OCI-LY3 (cell line): ENCODE results near the gene TIMM22.

Source experiments
- H2AFZ ChIP-seq: fragments of 200-600, 300-600 bp; shearing (Covaris generic); 2 replicates; pipeline ENCODE4 v1.6.0; 2014; ENCODE audit warnings: antibody characterized with exemption, low read depth, low read length
- H3K27ac ChIP-seq: fragments of 200-600, 300-600 bp; sonication (generic); 2 replicates; pipeline ENCODE4 v1.5.1; 2014; ENCODE audit warnings: mild to moderate bottlenecking, low read length, moderate library complexity, mixed read lengths
- H3K27me3 ChIP-seq: fragments of 200-600, 300-600 bp; sonication (generic); 2 replicates; pipeline ENCODE4 v1.6.1; 2014; ENCODE audit warnings: low read depth, low read length, mixed read lengths
- H3K36me3 ChIP-seq: fragments of 200-600, 300-600 bp; sonication (generic); replicated peaks from 2 replicates; pipeline ENCODE3; 2014; ENCODE audit warnings: low read depth, low read length, mixed read lengths
- H3K4me1 ChIP-seq: fragments of 300-600, 200-600 bp; sonication (generic); 2 replicates; pipeline ENCODE4 v1.6.1; 2014; ENCODE audit warnings: low read length, mixed read lengths
- H3K4me2 ChIP-seq: fragments of 200-600, 300-600 bp; sonication (generic); 2 replicates; pipeline ENCODE4 v1.6.1; 2014; ENCODE audit warnings: low read length, mixed read lengths
- H3K4me3 ChIP-seq: fragments of 300-600, 200-600 bp; sonication (generic); 2 replicates; pipeline ENCODE4 v1.5.1; 2014; ENCODE audit warnings: antibody characterized with exemption, mild to moderate bottlenecking, low read length, moderate library complexity
- H3K79me2 ChIP-seq: fragments of 300-600, 200-600 bp; shearing (Covaris generic); 2 replicates; pipeline ENCODE4 v1.6.1; 2014; ENCODE audit warnings: mild to moderate bottlenecking, low read length, mixed read lengths
- H3K9ac ChIP-seq: fragments of 300-600, 200-600 bp; shearing (Covaris generic); 2 replicates; pipeline ENCODE4 v1.6.0; 2014; ENCODE audit warnings: mild to moderate bottlenecking, low read length, moderate library complexity
- H3K9me3 ChIP-seq: fragments of 200-600, 300-600 bp; shearing (Covaris generic); 2 replicates; pipeline ENCODE4 v1.6.1; 2014; ENCODE audit warnings: low read length, mixed read lengths; ENCODE audit not compliant: insufficient read depth
- H4K20me1 ChIP-seq: fragments of 200-600, 300-600 bp; sonication (generic); 2 replicates; pipeline ENCODE4 v1.6.1; 2016; ENCODE audit warnings: low read length, mixed read lengths; ENCODE audit not compliant: insufficient read depth
- EZH2phosphoT487 ChIP-seq: fragments of 200-600 bp; shearing (Covaris generic); IDR thresholded peaks from 2 replicates; pipeline ENCODE4 v1.6.1; 2018; ENCODE audit warnings: antibody characterized with exemption, mixed run types, low read depth
- TF ChIP-seq, protein P1 (sequence below): fragments of 200-600, 300-600 bp; sonication (generic); IDR thresholded peaks from 2 replicates; pipeline ENCODE4 v1.5.1; 2014; ENCODE audit warnings: antibody characterized with exemption, low read length, low read depth

The TIMM22 gene

GRCh38 chr17:1000597-1001461 lies 3.9 kb downstream of the TIMM22 start:
- no peak overlapping the region for H3K9ac ChIP-seq
- no peak overlapping the region for H2AFZ ChIP-seq
- H3K4me3 ChIP-seq, result no peak overlapping the region
- no peaks in the 10 kb centered on the region for H3K9me3 ChIP-seq
- TF ChIP-seq, protein P1, sequence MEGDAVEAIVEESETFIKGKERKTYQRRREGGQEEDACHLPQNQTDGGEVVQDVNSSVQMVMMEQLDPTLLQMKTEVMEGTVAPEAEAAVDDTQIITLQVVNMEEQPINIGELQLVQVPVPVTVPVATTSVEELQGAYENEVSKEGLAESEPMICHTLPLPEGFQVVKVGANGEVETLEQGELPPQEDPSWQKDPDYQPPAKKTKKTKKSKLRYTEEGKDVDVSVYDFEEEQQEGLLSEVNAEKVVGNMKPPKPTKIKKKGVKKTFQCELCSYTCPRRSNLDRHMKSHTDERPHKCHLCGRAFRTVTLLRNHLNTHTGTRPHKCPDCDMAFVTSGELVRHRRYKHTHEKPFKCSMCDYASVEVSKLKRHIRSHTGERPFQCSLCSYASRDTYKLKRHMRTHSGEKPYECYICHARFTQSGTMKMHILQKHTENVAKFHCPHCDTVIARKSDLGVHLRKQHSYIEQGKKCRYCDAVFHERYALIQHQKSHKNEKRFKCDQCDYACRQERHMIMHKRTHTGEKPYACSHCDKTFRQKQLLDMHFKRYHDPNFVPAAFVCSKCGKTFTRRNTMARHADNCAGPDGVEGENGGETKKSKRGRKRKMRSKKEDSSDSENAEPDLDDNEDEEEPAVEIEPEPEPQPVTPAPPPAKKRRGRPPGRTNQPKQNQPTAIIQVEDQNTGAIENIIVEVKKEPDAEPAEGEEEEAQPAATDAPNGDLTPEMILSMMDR, result no peak
- no peak for TF ChIP-seq EZH2phosphoT487
- peaks cover 8% of the 10 kb centered on the region for H3K4me1 ChIP-seq
- no peak overlapping the region for H3K4me2 ChIP-seq
- H4K20me1 ChIP-seq, result no peaks in the 10 kb centered on the region
- no peaks in the 10 kb centered on the region for H3K27me3 ChIP-seq
- H3K36me3 ChIP-seq, result peaks cover 10% of the 10 kb centered on the region
- no peak overlapping the region for H3K27ac ChIP-seq
- peaks cover 18% of the 10 kb centered on the region for H3K79me2 ChIP-seq

DNA sequence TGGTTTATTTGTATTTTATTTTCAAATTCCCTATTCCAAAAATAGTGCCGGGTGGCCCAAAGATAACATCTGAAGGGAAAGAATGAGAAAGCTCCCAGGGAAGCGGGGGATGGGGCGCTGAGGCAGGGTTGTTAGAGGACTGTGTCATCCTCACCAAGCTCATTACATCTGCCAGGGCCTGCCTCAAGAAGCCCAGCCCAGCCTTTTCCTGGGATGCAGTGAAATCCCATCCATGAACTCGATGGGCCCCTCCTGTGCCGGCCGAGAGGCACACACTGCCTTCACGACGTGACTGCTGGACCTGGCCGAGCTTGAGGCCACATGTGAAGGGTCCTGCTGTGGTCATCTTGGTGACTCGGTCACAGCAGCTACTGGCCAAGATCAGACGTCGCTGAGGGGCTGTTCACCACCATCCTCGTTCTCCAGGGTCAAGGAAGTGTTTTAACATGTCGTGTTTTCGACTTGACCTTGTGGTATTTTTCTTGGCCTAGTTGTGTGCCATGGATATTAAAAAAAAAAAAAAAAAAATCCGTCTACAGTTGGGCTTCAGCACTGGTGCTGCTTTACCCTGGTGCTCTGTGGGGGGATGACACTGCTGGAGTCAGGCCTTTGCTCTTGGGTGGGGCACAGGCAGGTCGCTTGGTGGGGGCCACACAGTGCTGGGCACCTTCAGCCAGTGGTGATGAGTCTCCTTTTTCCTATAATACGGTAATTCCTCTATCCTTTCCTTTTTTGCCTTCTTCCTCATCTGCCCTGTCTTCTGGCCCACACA lies 4.9 kb downstream of the TIMM22 start:
- Histone ChIP-seq H3K36me3 (peaks cover 10% of the 10 kb centered on the region), H3K9ac (no peak overlapping the region), H3K9me3 (no peaks in the 10 kb centered on the region), H3K27me3 (no peaks in the 10 kb centered on the region), H3K79me2 (peaks cover 18% of the 10 kb centered on the region), H4K20me1 (no peaks in the 10 kb centered on the region), H3K4me1 (peaks cover 8% of the 10 kb centered on the region), H2AFZ (no peak overlapping the region), H3K4me3 (no peak overlapping the region), H3K4me2 (no peak overlapping the region), H3K27ac (no peak overlapping the region)
- TF ChIP-seq, protein P1, result no peak
- TF ChIP-seq EZH2phosphoT487, result no peak

- Histone ChIP-seq H3K4me1 (peaks cover 8% of the 10 kb centered on the region), H3K79me2 (peaks cover 14% of the 10 kb centered on the region), H3K27ac (no peak overlapping the region), H3K4me2 (no peak overlapping the region), H3K4me3 (no peak overlapping the region), H3K9me3 (no peaks in the 10 kb centered on the region), H2AFZ (no peak overlapping the region), H3K27me3 (no peaks in the 10 kb centered on the region), H4K20me1 (no peaks in the 10 kb centered on the region), H3K36me3 (peaks cover 10% of the 10 kb centered on the region), H3K9ac (no peak overlapping the region)
- TF ChIP-seq, protein P1, result no peak
- no peak for TF ChIP-seq EZH2phosphoT487
These were observed 5.5 kb downstream of the TIMM22 start for GRCh38 chr17:1002412-1002753.
